ENCODE data around the gene AHNAK2. TPM values are rescaled to one million over a fixed set of nuclear protein-coding genes. Genes with fewer than 3 reads are reported as not detected.

The AHNAK2 gene
- total and polyA plus RNA-seq, 4 donors = 3.5 to 26.6 (median 8.1) TPM

GRCh38 chr14:104981699-104982541, 3.7 kb upstream of the AHNAK2 start:
- peaks cover 0 to 22% (median 3%) of the 10 kb centered on the region in 5 donors for H3K4me1 ChIP-seq (ENCODE audit: control insufficient read depth in 5 of 5, insufficient read depth in 5 of 5, low read length in 5 of 5)
- H3K36me3 ChIP-seq (ENCODE audit: control insufficient read depth in 4 of 4, insufficient read depth in 4 of 4, low read length in 4 of 4) = no peaks in the 10 kb centered on the region
- ATAC-seq (ENCODE audit: insufficient read depth, low FRiP score) (no peak), DNase-seq (no peak)
- H3K9ac ChIP-seq (ENCODE audit: insufficient read depth in 1 of 2, low read length in 2 of 2) = no peak overlapping the region
- 85 to 90% methylated on average over 15 to 17 of the region's 17 CpGs for WGBS, 2 donors
- no peak for TF ChIP-seq CTCF (IDR thresholded peaks at IDR 0.05; ENCODE audit: control extremely low read depth, extremely low read depth)
- H3K27me3 ChIP-seq (ENCODE audit: control insufficient read depth in 3 of 3, insufficient read depth in 3 of 3, low read length in 2 of 3) = peaks cover 0 to 2% (median 0%) of the 10 kb centered on the region in 3 donors
- H3K9me3 ChIP-seq (ENCODE audit: control insufficient read depth in 4 of 4, insufficient read depth in 3 of 4, low read length in 3 of 4) = no peaks in the 10 kb centered on the region
- no peak overlapping the region for H3K4me3 ChIP-seq
- no peak overlapping the region for H3K27ac ChIP-seq (ENCODE audit: low read depth in 1 of 2, low read length in 1 of 2)

DNA sequence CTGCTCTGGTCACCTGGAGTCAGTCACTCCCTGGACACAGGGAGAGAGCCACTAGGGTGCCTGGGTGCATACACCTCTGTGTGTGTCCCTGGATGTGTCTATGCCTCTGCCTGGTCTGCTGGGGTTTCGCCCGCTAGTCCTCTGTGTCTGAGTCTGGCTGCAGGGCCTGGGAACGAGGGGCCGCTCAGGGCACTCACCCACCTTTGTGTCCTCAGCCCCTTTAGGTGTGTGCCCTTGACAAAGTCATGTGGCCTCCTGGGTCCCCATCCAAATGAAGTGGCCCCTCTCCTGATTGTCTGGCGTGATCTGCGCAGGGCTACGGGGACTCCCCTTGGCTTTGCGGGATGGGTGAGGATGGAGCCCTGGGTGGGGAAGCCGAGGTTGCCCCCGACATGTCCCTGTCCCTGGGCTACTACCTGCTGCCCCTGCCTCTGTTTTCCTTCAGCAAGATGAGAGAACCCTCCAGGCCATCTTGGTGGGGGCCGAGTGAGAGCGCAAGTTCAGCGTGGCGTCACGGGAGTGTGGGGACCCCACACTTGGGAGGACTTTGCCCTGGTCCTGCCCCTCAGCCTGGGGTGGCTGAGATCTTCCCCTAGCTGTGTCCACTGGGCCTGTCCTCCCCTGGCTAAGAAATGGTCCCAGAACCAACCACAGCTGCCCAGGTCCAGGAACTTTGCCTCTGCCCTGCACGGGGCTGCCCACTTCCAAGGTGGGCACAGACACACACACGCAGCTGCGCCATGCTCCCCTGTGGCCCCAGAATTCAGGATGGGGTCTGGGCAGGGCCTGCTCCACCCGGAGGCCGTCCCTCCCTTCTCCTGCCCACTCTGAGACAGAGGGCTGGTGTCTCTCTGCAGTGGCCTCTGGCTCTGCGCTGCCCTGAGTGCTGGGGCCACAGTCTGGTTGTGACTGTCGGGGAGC, 2.7 kb upstream of the AHNAK2 start:
- DNase-seq (no peak), ATAC-seq (ENCODE audit: insufficient read depth, low FRiP score) (no peak)
- Histone ChIP-seq H3K9me3 (ENCODE audit: control insufficient read depth in 4 of 4, insufficient read depth in 3 of 4, low read length in 3 of 4) (no peaks in the 10 kb centered on the region), H3K4me1 (ENCODE audit: control insufficient read depth in 5 of 5, insufficient read depth in 5 of 5, low read length in 5 of 5) (peaks cover 0 to 17% (median 0%) of the 10 kb centered on the region in 5 donors), H3K27me3 (ENCODE audit: control insufficient read depth in 3 of 3, insufficient read depth in 3 of 3, low read length in 2 of 3) (peaks cover 0 to 2% (median 0%) of the 10 kb centered on the region in 3 donors), H3K36me3 (ENCODE audit: control insufficient read depth in 4 of 4, insufficient read depth in 4 of 4, low read length in 4 of 4) (no peaks in the 10 kb centered on the region), H3K4me3 (no peak overlapping the region), H3K9ac (ENCODE audit: insufficient read depth in 1 of 2, low read length in 2 of 2) (no peak overlapping the region), H3K27ac (ENCODE audit: low read depth in 1 of 2, low read length in 1 of 2) (no peak overlapping the region)
- no peak for TF ChIP-seq CTCF (IDR thresholded peaks at IDR 0.05; ENCODE audit: control extremely low read depth, extremely low read depth)
- WGBS, 2 donors = 92 to 94% methylated on average over 22 of the region's 22 CpGs

- H3K4me3 ChIP-seq = no peak overlapping the region
- no peaks in the 10 kb centered on the region for H3K9me3 ChIP-seq (ENCODE audit: control insufficient read depth in 4 of 4, insufficient read depth in 3 of 4, low read length in 3 of 4)
- no peaks in the 10 kb centered on the region for H3K36me3 ChIP-seq (ENCODE audit: control insufficient read depth in 4 of 4, insufficient read depth in 4 of 4, low read length in 4 of 4)
- H3K4me1 ChIP-seq (ENCODE audit: control insufficient read depth in 5 of 5, insufficient read depth in 5 of 5, low read length in 5 of 5) = peaks cover 0 to 19% (median 0%) of the 10 kb centered on the region in 5 donors
- peaks cover 0 to 2% (median 0%) of the 10 kb centered on the region in 3 donors for H3K27me3 ChIP-seq (ENCODE audit: control insufficient read depth in 3 of 3, insufficient read depth in 3 of 3, low read length in 2 of 3)
- 59 to 75% methylated on average over 19 of the region's 19 CpGs for WGBS, 2 donors
- no peak overlapping the region for H3K9ac ChIP-seq (ENCODE audit: insufficient read depth in 1 of 2, low read length in 2 of 2)
- ATAC-seq (ENCODE audit: insufficient read depth, low FRiP score) (peak; percentile 38), DNase-seq (no peak)
- no peak overlapping the region for H3K27ac ChIP-seq (ENCODE audit: low read depth in 1 of 2, low read length in 1 of 2)
- TF ChIP-seq CTCF (IDR thresholded peaks at IDR 0.05; ENCODE audit: control extremely low read depth, extremely low read depth) = no peak
Observed at GRCh38 chr14:104979758-104980610, 1.8 kb upstream of the AHNAK2 start.

All from lung (tissue), 12 donors.